Measurements from ENCODE around the gene CCP110. TPM values are rescaled to one million over a fixed set of nuclear protein-coding genes. Genes with fewer than 3 reads are reported as not detected.

CCP110 gene
- total RNA-seq, 4 donors from 2014 or later: 7.1 to 43.4 (median 14.2) TPM

DNA sequence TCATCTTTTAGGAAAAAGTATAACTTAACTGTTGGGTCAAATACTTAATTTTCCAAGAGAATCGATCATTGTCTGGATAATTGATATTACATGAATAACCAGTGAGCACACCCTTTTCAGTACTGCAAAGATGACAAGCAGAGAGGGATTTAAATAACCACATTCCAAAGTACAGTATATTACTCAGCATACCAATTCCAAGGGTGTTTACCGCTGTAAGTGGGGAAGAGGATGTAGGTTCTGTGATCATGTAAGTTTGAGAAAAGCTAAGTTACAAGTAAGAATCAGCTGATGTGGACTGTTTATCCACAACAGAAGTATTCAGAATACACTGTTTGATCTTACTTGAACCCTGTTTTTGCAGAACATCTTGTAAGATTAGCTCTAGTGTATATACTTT lies 8.0 kb upstream of the CCP110 start:
- intact Hi-C loops (cut with DNase I; ENCODE audit: low total_unique reads): no loop called here
- peak overlapping the region; percentile 59 to 81 (median 70) for H3K27ac ChIP-seq
- WGBS, 2 donors (ENCODE audit: low coverage in 1 of 2): 60 to 69% methylated on average over 2 of the region's 2 CpGs
- no peak overlapping the region for H3K4me3 ChIP-seq
- TF ChIP-seq EP300 (IDR thresholded peaks at IDR 0.05; ENCODE audit: low read depth): no peak
- no peak for TF ChIP-seq POLR2A (IDR thresholded peaks at IDR 0.05)
- peak in 1 of 3 donors; percentile 54 for TF ChIP-seq POLR2AphosphoS5 (IDR thresholded peaks at IDR 0.05)
- DNase-seq: no peak
- H3K9me3 ChIP-seq: no peaks in the 10 kb centered on the region
- H3K27me3 ChIP-seq: no peaks in the 10 kb centered on the region
- peaks cover 0 to 4% (median 0%) of the 10 kb centered on the region in 4 donors for H3K36me3 ChIP-seq
- in situ Hi-C loops (cut with MboI; ENCODE audit: low pct_ligation_motif_present in 1 of 4, low pct_unique_long_range_greater_than_20kb in 1 of 4, low sequenced_read_pairs in 3 of 4): loop anchor here in 2 of 4 donors (25.0 kb wide), 1 partner anchor 428 kb away; no protein-coding TSS in a partner anchor
- H3K4me1 ChIP-seq: peaks cover 26 to 81% (median 44%) of the 10 kb centered on the region in 4 donors

DNA sequence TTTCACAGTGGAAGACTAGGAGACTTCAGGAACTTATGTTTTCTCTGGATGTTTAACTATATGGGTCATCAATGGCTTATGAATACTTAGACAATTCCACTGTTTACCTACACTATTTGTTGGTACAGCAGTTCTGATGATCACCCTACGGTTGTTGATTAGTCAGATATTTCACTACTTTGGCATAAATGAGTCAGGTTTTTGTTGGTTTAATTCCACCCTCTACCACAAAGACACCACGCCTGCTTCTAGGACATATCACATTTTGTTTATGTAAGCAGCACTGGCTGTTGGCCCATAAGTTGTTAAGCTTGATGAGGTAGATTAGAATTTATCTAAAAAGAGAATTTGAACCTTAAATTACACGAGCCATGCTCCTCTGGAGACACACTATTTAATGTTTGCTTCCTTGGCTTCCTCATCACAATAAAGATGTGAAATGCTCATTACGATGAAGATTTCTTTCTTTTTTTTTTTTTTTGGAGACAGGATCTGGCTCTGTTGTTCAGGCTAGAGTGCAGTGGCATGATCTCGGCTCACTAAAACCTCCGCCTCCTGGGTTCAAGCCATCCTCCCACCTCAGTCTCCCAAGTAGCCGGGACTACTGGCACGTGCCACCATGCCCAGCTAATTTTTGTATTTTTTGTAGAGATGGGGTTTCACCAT lies 6.2 kb upstream of the CCP110 start:
- peaks cover 26 to 86% (median 51%) of the 10 kb centered on the region in 4 donors for H3K4me1 ChIP-seq
- H3K9me3 ChIP-seq: no peaks in the 10 kb centered on the region
- no peaks in the 10 kb centered on the region for H3K27me3 ChIP-seq
- peak overlapping the region; percentile 59 to 81 (median 70) for H3K27ac ChIP-seq
- 36 to 69% methylated on average over 4 to 8 of the region's 8 CpGs for WGBS, 2 donors (ENCODE audit: low coverage in 1 of 2)
- H3K36me3 ChIP-seq: no peaks in the 10 kb centered on the region
- no peak overlapping the region for H3K4me3 ChIP-seq
- TF ChIP-seq POLR2AphosphoS5 (IDR thresholded peaks at IDR 0.05): peak in 1 of 3 donors; percentile 11
- TF ChIP-seq POLR2A (IDR thresholded peaks at IDR 0.05): no peak
- TF ChIP-seq, protein P1, sequence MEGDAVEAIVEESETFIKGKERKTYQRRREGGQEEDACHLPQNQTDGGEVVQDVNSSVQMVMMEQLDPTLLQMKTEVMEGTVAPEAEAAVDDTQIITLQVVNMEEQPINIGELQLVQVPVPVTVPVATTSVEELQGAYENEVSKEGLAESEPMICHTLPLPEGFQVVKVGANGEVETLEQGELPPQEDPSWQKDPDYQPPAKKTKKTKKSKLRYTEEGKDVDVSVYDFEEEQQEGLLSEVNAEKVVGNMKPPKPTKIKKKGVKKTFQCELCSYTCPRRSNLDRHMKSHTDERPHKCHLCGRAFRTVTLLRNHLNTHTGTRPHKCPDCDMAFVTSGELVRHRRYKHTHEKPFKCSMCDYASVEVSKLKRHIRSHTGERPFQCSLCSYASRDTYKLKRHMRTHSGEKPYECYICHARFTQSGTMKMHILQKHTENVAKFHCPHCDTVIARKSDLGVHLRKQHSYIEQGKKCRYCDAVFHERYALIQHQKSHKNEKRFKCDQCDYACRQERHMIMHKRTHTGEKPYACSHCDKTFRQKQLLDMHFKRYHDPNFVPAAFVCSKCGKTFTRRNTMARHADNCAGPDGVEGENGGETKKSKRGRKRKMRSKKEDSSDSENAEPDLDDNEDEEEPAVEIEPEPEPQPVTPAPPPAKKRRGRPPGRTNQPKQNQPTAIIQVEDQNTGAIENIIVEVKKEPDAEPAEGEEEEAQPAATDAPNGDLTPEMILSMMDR (IDR thresholded peaks at IDR 0.05): no peak
- TF ChIP-seq EP300 (IDR thresholded peaks at IDR 0.05; ENCODE audit: low read depth): no peak
- in situ Hi-C loops (cut with MboI; ENCODE audit: low pct_ligation_motif_present in 1 of 4, low pct_unique_long_range_greater_than_20kb in 1 of 4, low sequenced_read_pairs in 3 of 4) (loop anchor here in 2 of 4 donors (25.0 kb wide), 1 partner anchor 430 kb away; no protein-coding TSS in a partner anchor), intact Hi-C loops (cut with DNase I; ENCODE audit: low total_unique reads) (no loop called here)
- DNase-seq: no peak

DNA sequence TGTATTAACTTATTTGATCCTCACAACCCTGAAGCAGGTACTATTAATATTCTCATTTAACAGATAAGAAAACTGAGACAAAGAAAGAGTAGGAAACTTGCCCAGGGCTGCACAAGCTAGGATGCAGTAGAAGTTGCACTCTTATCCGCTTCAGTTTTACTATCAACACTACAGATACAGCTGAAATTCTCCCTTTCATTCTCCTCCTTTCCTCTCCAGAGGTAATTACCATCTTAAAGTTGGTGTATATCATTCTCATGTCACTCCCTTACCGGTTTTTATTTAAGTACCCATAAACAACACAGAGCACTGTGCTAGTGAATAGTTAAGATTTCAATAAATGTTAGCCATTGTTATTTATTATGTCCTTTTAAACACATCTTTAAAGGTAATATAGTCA lies 5.4 kb upstream of the CCP110 start:
- 63 to 68% methylated on average over 2 of the region's 2 CpGs for WGBS, 2 donors (ENCODE audit: low coverage in 1 of 2)
- no peaks in the 10 kb centered on the region for H3K36me3 ChIP-seq
- in situ Hi-C loops (cut with MboI; ENCODE audit: low pct_ligation_motif_present in 1 of 4, low pct_unique_long_range_greater_than_20kb in 1 of 4, low sequenced_read_pairs in 3 of 4): loop anchor here in 2 of 4 donors (25.0 kb wide), 1 partner anchor 431 kb away; no protein-coding TSS in a partner anchor
- no peaks in the 10 kb centered on the region for H3K9me3 ChIP-seq
- DNase-seq: no peak
- TF ChIP-seq EP300 (IDR thresholded peaks at IDR 0.05; ENCODE audit: low read depth) (no peak), POLR2AphosphoS5 (IDR thresholded peaks at IDR 0.05) (no peak), POLR2A (IDR thresholded peaks at IDR 0.05) (no peak)
- TF ChIP-seq, protein P1 (IDR thresholded peaks at IDR 0.05): no peak
- H3K27ac ChIP-seq: no peak overlapping the region
- intact Hi-C loops (cut with DNase I; ENCODE audit: low total_unique reads): no loop called here
- H3K4me3 ChIP-seq: no peak overlapping the region
- H3K27me3 ChIP-seq: no peaks in the 10 kb centered on the region
- H3K4me1 ChIP-seq: peaks cover 26 to 86% (median 53%) of the 10 kb centered on the region in 4 donors

DNA sequence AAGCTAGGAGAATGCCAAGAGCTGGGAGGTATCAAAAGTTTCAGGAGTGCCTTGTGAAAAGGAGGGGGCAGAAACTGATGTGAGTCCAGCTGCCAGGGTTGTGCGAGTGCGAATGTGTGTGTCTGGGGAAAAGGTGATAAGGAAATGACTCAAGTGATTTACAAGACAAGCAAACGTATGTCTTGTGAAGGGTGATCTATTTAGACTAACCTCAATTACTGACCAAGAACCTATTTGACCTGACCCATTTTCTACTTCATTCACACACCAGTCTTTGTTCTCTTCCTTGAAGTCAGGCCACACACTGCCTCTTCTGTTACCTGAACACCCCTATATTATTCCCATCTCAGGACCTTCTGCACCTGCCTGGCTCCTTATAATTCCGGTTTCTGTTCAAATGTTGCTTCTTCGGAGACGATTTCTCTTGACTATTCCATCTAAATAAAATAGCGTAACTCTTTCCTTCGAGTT lies 2.8 kb upstream of the CCP110 start:
- DNase-seq: peak; percentile 73
- WGBS, 2 donors (ENCODE audit: low coverage in 1 of 2): 4% methylated on average over 8 of the region's 8 CpGs
- Histone ChIP-seq H3K36me3 (no peaks in the 10 kb centered on the region), H3K4me3 (peak overlapping the region; percentile 70 to 95 (median 85)), H3K4me1 (peaks cover 19 to 79% (median 45%) of the 10 kb centered on the region in 4 donors), H3K9me3 (no peaks in the 10 kb centered on the region), H3K27ac (peak overlapping the region; percentile 96 to 99 (median 98)), H3K27me3 (no peaks in the 10 kb centered on the region)
- in situ Hi-C loops (cut with MboI; ENCODE audit: low pct_ligation_motif_present in 1 of 4, low pct_unique_long_range_greater_than_20kb in 1 of 4, low sequenced_read_pairs in 3 of 4) (loop anchor here in 2 of 4 donors (25.0 kb wide), 1 partner anchor 434 kb away; no protein-coding TSS in a partner anchor), intact Hi-C loops (cut with DNase I; ENCODE audit: low total_unique reads) (loop anchor here (5.0 kb wide), 1 partner anchor 36 kb away; the partner anchor contains the start of gene VPS35L)
- TF ChIP-seq POLR2A (IDR thresholded peaks at IDR 0.05): peak; percentile 62
- TF ChIP-seq, protein P1 (IDR thresholded peaks at IDR 0.05): no peak
- peak; percentile 29 to 80 (median 66) for TF ChIP-seq POLR2AphosphoS5 (IDR thresholded peaks at IDR 0.05)

All from transverse colon (tissue), 4 donors.